HepG2 (cell line): ENCODE results near the gene TRIP4. TPM values are rescaled to one million over a fixed set of nuclear protein-coding genes. Genes with fewer than 3 reads are reported as not detected.

Experiments used
- ATF7 ChIP-seq, 2 experiments: fragments of 450-650 bp in 1 of 2; sonication (generic) in 1 of 2; formaldehyde crosslinking in 1 of 2; IDR thresholded peaks; 2 replicates each; pipeline versions ENCODE4 v1.4.0 to v1.6.1; 2016 to 2020; ENCODE audit warnings: antibody characterized with exemption in 1 of 2, mild to moderate bottlenecking in 1 of 2, missing genetic modification reagents in 1 of 2
- CENPX ChIP-seq: sonication (generic); formaldehyde crosslinking; IDR thresholded peaks from 2 replicates; pipeline ENCODE4 v1.9.0; 2021; ENCODE audit warnings: mild to moderate bottlenecking, missing genetic modification reagents, moderate library complexity
- ESRRA ChIP-seq: sonication (generic); formaldehyde crosslinking; IDR thresholded peaks from 2 replicates; pipeline ENCODE4 v1.5.1; 2020; ENCODE audit warnings: mild to moderate bottlenecking, low read depth, missing genetic modification reagents
- FOSL1 ChIP-seq: sonication (generic); formaldehyde crosslinking; IDR thresholded peaks from 2 replicates; pipeline ENCODE4 v1.9.0; 2021; ENCODE audit warnings: missing genetic modification reagents, borderline replicate concordance
- FOXJ3 ChIP-seq: sonication (generic); formaldehyde crosslinking; IDR thresholded peaks from 2 replicates; pipeline ENCODE4 v1.4.0; 2020; ENCODE audit warnings: missing genetic modification reagents, mild to moderate bottlenecking, borderline replicate concordance
- HNRNPH1 ChIP-seq: fragments of 200-400 bp; formaldehyde crosslinking; optimal IDR thresholded peaks from 2 replicates; pipeline ENCODE3; 2017; ENCODE audit warnings: mild to moderate bottlenecking, low read depth, low read length
- KLF16 ChIP-seq, 2 experiments: sonication (generic) in 1 of 2; formaldehyde crosslinking in 1 of 2; IDR thresholded peaks; 2 replicates each; pipeline versions ENCODE4 v1.6.1 to v1.8.0; 2016 to 2023; ENCODE audit warnings: missing genetic modification reagents in 2 of 2, missing compliant biosample characterization in 1 of 2
- KLF6 ChIP-seq: IDR thresholded peaks from 2 replicates; pipeline ENCODE4 v1.8.0; 2016; ENCODE audit warnings: missing biosample characterization, missing genetic modification reagents
- NRL ChIP-seq: sonication (generic); formaldehyde crosslinking; IDR thresholded peaks from 2 replicates; pipeline ENCODE4 v1.5.0; 2020; ENCODE audit warnings: missing genetic modification reagents, mild to moderate bottlenecking, moderate library complexity, borderline replicate concordance
- PHB2 ChIP-seq: fragments of 450-650 bp; IDR thresholded peaks from 2 replicates; pipeline ENCODE4 v1.6.1; 2018; ENCODE audit not compliant: partially characterized antibody
- SUZ12 ChIP-seq: fragments of 150-350 bp; IDR thresholded peaks from 2 replicates; pipeline ENCODE4 v1.6.1; 2014; ENCODE audit warnings: low read depth, low read length
- YEATS2 ChIP-seq: sonication (generic); formaldehyde crosslinking; IDR thresholded peaks from 2 replicates; pipeline ENCODE4 v1.4.0; 2020; ENCODE audit warnings: missing genetic modification reagents, borderline replicate concordance
- ZFP90 ChIP-seq: sonication (generic); formaldehyde crosslinking; IDR thresholded peaks from 2 replicates; pipeline ENCODE4 v1.8.0; 2022; ENCODE audit warnings: missing genetic modification reagents, mild to moderate bottlenecking, inconsistent platforms, borderline replicate concordance
- ZNF557 ChIP-seq: sonication (generic); formaldehyde crosslinking; IDR thresholded peaks from 2 replicates; pipeline ENCODE4 v1.4.0; 2020; ENCODE audit warnings: missing genetic modification reagents
- ZNF614 ChIP-seq: IDR thresholded peaks from 2 replicates; pipeline ENCODE4 v1.6.1; 2018; ENCODE audit warnings: missing biosample characterization, missing genetic modification reagents, inconsistent platforms, borderline replicate concordance
- ZNF619 ChIP-seq: sonication (generic); formaldehyde crosslinking; IDR thresholded peaks from 2 replicates; pipeline ENCODE4 v1.4.0; 2020; ENCODE audit warnings: mild to moderate bottlenecking, missing genetic modification reagents
- ZNF749 ChIP-seq: sonication (generic); formaldehyde crosslinking; IDR thresholded peaks from 2 replicates; pipeline ENCODE4 v1.8.0; 2022; ENCODE audit warnings: mild to moderate bottlenecking, missing genetic modification reagents, moderate library complexity, borderline replicate concordance
- polyA plus RNA-seq, 8 experiments: library from polyadenylated mRNA; depleted of rRNA in 3 of 8; stranded (reverse) in 7 of 8; unstranded in 1 of 8; fragments of >200 nt; fragmentation: Illumina TruSeq in 4 of 8; extraction: Trizol in 4 of 8; gene quantifications; 2 replicates each; pipeline versions ENCODE4 v1.2.1 to v1.2.3, GENCODE V29; 2011 to 2016; ENCODE audit warnings: low read depth in 4 of 8, missing spikeins in 1 of 8, mixed read lengths in 1 of 8; ENCODE audit not compliant: insufficient read depth in 1 of 8
- total RNA-seq, 5 experiments: library from RNA; depleted of rRNA; stranded (reverse); fragments of >200 nt; fragmentation: Illumina TruSeq; extraction: Trizol; gene quantifications; 2 replicates each; pipeline ENCODE4 v1.2.3, GENCODE V29; 2016; ENCODE audit warnings: low read depth in 1 of 5
- TF ChIP-seq, protein P1 (sequence below): sonication (generic); formaldehyde crosslinking; IDR thresholded peaks from 2 replicates; pipeline ENCODE4 v1.8.1; 2023; ENCODE audit warnings: mild to moderate bottlenecking, inconsistent platforms, moderate library complexity, missing genetic modification reagents, borderline replicate concordance
- TF ChIP-seq, protein P2 (sequence below): sonication (generic); formaldehyde crosslinking; IDR thresholded peaks from 2 replicates; pipeline ENCODE4 v1.4.0; 2020; ENCODE audit warnings: mild to moderate bottlenecking, missing genetic modification reagents
- TF ChIP-seq, protein P3 (sequence below): IDR thresholded peaks from 2 replicates; pipeline ENCODE4 v1.6.1; 2018; ENCODE audit warnings: missing genetic modification reagents, mild to moderate bottlenecking, missing compliant biosample characterization

Gene TRIP4
- total and polyA plus RNA-seq, 2 of the 13 experiments (the other 11 are each of a cell fraction or from before 2014, with no cell fraction given), result 7.1 to 11.8 TPM

DNA sequence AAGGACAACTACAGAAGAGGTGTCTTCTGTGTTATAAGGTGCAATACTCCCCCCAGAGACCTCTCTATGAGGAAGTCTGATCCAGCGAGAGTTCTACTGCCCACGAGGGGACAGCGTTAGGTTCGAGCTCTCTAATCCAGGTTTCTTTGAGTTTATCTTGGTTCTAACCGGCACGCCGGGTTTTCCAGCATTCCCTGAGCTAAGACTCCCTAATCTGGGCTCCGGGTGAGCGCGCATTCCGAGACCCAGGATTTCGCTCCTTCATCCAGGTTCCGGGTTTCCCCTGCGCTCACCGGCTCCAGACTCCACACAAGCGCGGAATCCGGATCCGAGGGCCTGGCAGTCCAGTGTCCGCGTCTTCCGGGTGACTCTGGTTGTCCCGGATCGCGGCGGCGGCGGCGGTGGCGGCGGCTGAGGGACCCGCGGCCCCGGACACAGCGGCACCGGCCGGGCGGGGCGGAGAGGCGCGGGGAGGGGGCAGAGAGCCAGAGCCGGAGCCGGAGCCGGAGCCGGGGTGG lies 72.6 kb downstream of the TRIP4 start, which contains the start of gene ZNF609 (continued):
- TF ChIP-seq ZNF749 (CRISPR knock-in tag), result no peak
- no peak for TF ChIP-seq KLF6 (CRISPR knock-in tag)
- TF ChIP-seq, protein P1, sequence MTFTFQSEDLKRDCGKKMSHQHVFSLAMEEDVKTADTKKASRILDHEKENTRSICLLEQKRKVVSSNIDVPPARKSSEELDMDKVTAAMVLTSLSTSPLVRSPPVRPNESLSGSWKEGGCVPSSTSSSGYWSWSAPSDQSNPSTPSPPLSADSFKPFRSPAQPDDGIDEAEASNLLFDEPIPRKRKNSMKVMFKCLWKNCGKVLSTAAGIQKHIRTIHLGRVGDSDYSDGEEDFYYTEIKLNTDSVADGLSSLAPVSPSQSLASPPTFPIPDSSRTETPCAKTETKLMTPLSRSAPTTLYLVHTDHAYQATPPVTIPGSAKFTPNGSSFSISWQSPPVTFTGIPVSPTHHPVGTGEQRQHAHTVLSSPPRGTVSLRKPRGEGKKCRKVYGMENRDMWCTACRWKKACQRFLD (CRISPR knock-in tag), result no peak
- TF ChIP-seq NRL (CRISPR knock-in tag), result no peak
- peak in 1 of 2 experiments; percentile 79; a peak in 2 of 4 replicates for TF ChIP-seq KLF16 (CRISPR knock-in tag; IDR thresholded peaks at IDR 0.05)
- no peak for TF ChIP-seq CENPX
- TF ChIP-seq ESRRA (CRISPR knock-in tag), result peak; percentile 63; the same call in 1 of the 2 replicates
- no peak for TF ChIP-seq ZFP90 (CRISPR knock-in tag)
- TF ChIP-seq ZNF557 (CRISPR knock-in tag), result no peak
- TF ChIP-seq HNRNPH1, result no peak
- TF ChIP-seq FOXJ3 (CRISPR knock-in tag), result no peak
- TF ChIP-seq PHB2, result no peak
- TF ChIP-seq ZNF619 (CRISPR knock-in tag), result no peak
- TF ChIP-seq FOSL1, result no peak
- TF ChIP-seq, protein P2, sequence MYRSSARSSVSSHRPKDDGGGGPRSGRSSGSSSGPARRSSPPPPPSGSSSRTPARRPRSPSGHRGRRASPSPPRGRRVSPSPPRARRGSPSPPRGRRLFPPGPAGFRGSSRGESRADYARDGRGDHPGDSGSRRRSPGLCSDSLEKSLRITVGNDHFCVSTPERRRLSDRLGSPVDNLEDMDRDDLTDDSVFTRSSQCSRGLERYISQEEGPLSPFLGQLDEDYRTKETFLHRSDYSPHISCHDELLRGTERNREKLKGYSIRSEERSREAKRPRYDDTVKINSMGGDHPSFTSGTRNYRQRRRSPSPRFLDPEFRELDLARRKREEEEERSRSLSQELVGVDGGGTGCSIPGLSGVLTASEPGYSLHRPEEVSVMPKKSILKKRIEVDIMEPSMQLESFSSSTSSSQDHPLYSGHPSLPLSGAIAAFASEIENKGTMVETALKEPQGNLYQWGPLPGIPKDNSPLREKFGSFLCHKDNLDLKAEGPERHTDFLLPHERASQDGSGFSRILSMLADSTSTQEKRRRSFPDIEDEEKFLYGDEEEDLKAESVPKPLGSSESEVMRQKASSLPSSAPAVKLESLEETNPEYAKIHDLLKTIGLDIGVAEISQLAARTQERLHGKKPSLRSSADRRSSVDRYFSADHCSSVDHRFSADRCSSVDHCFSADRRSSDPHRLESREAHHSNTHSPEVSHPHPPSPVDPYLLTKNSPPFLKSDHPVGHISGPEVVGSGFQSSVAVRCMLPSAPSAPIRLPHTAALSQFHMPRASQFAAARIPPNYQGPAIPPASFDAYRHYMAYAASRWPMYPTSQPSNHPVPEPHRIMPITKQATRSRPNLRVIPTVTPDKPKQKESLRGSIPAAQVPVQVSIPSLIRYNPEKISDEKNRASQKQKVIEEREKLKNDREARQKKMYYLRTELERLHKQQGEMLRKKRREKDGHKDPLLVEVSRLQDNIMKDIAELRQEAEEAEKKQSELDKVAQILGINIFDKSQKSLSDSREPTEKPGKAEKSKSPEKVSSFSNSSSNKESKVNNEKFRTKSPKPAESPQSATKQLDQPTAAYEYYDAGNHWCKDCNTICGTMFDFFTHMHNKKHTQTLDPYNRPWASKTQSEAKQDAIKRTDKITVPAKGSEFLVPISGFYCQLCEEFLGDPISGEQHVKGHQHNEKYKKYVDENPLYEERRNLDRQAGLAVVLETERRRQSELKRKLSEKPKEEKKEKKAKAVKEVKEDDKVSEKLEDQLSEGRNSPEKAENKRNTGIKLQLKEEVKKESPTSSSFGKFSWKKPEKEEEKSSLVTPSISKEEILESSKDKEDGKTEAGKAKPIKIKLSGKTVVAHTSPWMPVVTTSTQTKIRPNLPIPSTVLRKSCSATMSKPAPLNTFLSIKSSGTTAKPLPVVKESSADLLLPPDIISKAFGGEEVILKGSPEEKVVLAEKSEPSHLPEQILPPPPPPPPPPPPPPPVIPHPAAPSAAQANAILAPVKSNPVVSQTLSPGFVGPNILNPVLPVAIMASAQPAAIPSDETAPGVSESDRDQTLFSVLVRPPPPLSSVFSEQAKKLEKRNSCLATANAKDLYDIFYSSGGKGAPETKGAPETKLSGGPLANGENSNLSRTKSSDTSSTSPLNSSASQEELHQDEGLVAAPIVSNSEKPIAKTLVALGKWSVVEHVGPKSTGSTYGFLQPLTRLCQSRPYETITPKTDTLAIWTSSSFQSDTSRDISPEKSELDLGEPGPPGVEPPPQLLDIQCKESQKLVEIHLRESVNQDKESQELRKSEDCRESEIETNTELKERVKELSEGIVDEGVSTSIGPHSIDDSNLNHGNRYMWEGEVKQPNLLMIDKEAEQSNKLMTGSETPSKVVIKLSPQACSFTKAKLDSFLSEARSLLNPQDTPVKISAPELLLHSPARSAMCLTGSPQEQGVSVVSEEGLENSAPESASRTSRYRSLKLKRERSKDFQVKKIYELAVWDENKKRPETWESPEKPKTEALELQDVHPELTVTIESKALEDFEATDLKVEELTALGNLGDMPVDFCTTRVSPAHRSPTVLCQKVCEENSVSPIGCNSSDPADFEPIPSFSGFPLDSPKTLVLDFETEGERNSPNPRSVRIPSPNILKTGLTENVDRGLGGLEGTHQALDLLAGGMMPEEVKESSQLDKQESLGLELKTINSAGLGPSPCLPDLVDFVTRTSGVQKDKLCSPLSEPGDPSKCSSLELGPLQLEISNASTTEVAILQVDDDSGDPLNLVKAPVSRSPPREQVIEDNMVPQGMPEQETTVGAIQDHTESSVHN (CRISPR knock-in tag), result no peak
- no peak for TF ChIP-seq SUZ12
- TF ChIP-seq ZNF614 (CRISPR knock-in tag), result peak; percentile 76; the same call in 1 of the 2 replicates
- peak; percentile 56; the same call in 1 of the 2 replicates for TF ChIP-seq YEATS2 (CRISPR knock-in tag)
- TF ChIP-seq, protein P3, sequence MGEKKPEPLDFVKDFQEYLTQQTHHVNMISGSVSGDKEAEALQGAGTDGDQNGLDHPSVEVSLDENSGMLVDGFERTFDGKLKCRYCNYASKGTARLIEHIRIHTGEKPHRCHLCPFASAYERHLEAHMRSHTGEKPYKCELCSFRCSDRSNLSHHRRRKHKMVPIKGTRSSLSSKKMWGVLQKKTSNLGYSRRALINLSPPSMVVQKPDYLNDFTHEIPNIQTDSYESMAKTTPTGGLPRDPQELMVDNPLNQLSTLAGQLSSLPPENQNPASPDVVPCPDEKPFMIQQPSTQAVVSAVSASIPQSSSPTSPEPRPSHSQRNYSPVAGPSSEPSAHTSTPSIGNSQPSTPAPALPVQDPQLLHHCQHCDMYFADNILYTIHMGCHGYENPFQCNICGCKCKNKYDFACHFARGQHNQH (CRISPR knock-in tag), result peak; percentile 75; the same call in 1 of the 2 replicates
- TF ChIP-seq ATF7 (IDR thresholded peaks at IDR 0.05), result no peak
- TF ChIP-seq ATF7 (CRISPR knock-in tag; IDR thresholded peaks at IDR 0.05), result peak; percentile 68; the same call in 1 of the 2 replicates
